ENCODE data around the gene B4GALT4.

The B4GALT4 gene

DNA sequence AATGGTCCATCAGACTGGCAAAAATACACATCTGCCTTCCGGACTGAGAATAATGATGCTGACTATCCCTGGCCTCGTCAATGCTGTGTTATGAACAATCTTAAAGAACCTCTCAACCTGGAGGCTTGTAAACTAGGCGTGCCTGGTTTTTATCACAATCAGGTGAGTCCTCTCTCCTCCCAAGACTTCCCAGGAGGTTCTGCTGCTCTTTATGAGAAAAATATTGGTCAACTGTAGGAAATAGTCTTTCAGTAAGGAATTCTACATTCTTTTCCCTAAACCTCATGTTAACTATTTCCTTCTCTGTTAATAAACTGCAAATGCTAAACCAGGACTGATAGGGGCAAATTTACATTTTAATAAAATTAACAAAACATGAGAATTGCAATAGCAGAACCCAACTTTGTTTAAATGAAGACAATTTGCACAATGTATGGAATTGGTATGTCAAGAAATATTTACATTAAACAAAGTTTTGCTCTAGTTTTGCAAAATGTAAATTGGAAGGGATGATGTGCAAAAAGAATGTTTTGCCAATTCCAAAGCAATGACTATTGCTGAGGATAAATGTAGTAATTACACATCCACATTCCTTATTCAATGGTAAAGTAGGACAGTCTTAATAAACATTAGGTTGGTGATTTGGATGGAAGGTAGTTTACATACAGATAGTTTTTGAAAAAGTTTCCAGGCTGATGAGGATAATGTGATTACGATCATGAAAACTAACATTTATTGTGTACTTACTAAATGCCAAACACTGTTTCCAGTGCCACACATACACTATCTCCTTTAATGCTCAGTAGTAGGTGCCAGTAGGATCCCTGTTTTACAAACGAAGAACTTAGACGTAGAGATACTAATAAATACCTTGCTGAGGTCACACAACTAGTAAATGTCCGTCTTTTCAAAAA, 46.2 kb downstream of the B4GALT4 start:
- TF ChIP-seq, protein P1, sequence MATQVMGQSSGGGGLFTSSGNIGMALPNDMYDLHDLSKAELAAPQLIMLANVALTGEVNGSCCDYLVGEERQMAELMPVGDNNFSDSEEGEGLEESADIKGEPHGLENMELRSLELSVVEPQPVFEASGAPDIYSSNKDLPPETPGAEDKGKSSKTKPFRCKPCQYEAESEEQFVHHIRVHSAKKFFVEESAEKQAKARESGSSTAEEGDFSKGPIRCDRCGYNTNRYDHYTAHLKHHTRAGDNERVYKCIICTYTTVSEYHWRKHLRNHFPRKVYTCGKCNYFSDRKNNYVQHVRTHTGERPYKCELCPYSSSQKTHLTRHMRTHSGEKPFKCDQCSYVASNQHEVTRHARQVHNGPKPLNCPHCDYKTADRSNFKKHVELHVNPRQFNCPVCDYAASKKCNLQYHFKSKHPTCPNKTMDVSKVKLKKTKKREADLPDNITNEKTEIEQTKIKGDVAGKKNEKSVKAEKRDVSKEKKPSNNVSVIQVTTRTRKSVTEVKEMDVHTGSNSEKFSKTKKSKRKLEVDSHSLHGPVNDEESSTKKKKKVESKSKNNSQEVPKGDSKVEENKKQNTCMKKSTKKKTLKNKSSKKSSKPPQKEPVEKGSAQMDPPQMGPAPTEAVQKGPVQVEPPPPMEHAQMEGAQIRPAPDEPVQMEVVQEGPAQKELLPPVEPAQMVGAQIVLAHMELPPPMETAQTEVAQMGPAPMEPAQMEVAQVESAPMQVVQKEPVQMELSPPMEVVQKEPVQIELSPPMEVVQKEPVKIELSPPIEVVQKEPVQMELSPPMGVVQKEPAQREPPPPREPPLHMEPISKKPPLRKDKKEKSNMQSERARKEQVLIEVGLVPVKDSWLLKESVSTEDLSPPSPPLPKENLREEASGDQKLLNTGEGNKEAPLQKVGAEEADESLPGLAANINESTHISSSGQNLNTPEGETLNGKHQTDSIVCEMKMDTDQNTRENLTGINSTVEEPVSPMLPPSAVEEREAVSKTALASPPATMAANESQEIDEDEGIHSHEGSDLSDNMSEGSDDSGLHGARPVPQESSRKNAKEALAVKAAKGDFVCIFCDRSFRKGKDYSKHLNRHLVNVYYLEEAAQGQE (IDR thresholded peaks at IDR 0.05; ENCODE audit: insufficient read depth in 1 of 2, low read depth in 2 of 2, low read length in 2 of 2), result no peak
- TF ChIP-seq POLR2AphosphoS5 (IDR thresholded peaks at IDR 0.05; ENCODE audit: low read depth, low read length) (no peak), TAF1 (IDR thresholded peaks at IDR 0.05; ENCODE audit: borderline replicate concordance, insufficient read depth, low read length) (no peak)

DNA sequence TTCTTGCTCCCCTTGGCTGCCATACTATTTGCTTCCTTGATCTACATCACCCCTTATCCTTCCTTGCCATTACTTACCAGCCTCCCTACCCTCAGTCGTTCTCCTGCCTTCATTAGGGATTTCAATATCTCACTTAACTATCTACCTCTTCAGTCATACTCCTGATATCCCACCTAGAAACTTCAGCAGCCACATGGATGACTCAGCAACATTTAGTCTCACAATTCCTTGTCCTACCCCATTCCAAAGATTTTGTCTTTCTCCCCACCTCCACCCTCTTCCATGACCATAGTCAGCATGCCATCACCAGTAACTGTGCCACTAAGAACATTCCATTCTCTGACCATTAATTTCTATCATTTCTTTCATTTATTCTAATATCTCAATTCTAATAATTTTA, 48.9 kb downstream of the B4GALT4 start:
- TF ChIP-seq SIN3A (IDR thresholded peaks at IDR 0.05; ENCODE audit: borderline replicate concordance, insufficient read depth, low read length), result no peak
- TF ChIP-seq POLR2AphosphoS5 (IDR thresholded peaks at IDR 0.05; ENCODE audit: low read depth, low read length), result no peak
- no peak for TF ChIP-seq TAF1 (IDR thresholded peaks at IDR 0.05; ENCODE audit: borderline replicate concordance, insufficient read depth, low read length)
- TF ChIP-seq, protein P1 (IDR thresholded peaks at IDR 0.05; ENCODE audit: insufficient read depth in 1 of 2, low read depth in 2 of 2, low read length in 2 of 2), result no peak
- no peak for TF ChIP-seq FOXP2 (optimal IDR thresholded peaks at IDR 0.05; ENCODE audit: borderline replicate concordance, extremely low read depth, extremely low read length, insufficient read depth)

DNA sequence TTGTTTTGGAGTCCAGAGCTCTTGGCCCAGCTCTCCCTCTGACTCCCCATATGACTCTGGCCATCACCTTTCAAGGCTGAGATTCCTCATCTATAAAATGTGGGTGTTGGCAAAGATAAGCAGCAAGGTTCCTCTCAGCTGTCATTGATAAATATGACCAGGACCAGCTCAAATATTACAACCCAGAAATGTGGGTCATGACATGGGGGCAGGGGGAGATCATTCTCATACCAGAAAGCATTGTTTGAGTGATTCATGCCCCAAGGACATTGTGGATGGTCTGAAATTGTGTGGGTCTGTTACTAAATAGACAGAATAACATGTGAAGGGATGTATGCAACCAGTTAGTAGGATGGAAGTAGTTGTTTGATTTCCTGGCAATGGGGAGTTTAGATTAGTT, 53.4 kb downstream of the B4GALT4 start:
- TF ChIP-seq FOXP2 (optimal IDR thresholded peaks at IDR 0.05; ENCODE audit: borderline replicate concordance, extremely low read depth, extremely low read length, insufficient read depth) (no peak), SIN3A (IDR thresholded peaks at IDR 0.05; ENCODE audit: borderline replicate concordance, insufficient read depth, low read length) (no peak), POLR2AphosphoS5 (IDR thresholded peaks at IDR 0.05; ENCODE audit: low read depth, low read length) (no peak), TAF1 (IDR thresholded peaks at IDR 0.05; ENCODE audit: borderline replicate concordance, insufficient read depth, low read length) (no peak)
- TF ChIP-seq, protein P1 (IDR thresholded peaks at IDR 0.05; ENCODE audit: insufficient read depth in 1 of 2, low read depth in 2 of 2, low read length in 2 of 2), result no peak

DNA sequence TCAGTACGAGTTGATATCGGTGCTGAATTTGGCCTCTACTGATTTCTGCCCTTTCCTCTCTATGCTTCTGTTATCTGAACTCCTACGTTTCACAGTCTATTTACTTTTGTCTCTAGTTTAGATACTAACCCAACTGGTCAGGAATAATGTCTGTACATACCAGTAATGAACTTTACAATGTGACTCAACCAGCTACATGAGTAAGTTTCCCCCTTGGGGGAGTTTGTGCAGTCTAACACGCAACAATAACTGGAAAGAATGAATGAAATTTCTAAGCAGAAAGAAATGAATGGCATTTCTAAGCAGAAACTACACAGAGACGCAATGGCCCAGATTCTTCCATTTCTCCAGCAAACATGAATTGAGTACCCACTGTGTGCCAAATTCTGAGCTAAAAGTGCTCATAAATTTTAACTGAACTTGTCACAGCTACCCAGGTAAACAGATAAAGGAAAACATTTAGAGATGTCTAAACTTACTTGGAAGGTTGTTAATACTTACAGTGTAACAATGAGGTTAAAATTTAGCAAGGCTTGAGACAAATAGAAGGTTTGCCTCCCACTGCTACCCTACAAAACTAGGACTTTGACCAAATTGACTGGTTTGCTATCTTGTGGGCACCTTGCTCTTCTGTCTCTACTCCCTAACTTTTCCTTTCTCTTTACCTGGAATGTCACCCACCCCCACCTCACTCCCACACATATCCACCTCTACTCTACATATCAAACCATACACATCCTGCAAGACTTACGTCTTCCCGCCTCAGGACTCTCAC, 55.7 kb downstream of the B4GALT4 start:
- TF ChIP-seq SIN3A (IDR thresholded peaks at IDR 0.05; ENCODE audit: borderline replicate concordance, insufficient read depth, low read length), result no peak
- TF ChIP-seq POLR2AphosphoS5 (IDR thresholded peaks at IDR 0.05; ENCODE audit: low read depth, low read length), result no peak
- TF ChIP-seq, protein P1 (IDR thresholded peaks at IDR 0.05; ENCODE audit: insufficient read depth in 1 of 2, low read depth in 2 of 2, low read length in 2 of 2), result no peak
- TF ChIP-seq TAF1 (IDR thresholded peaks at IDR 0.05; ENCODE audit: borderline replicate concordance, insufficient read depth, low read length), result no peak
- TF ChIP-seq FOXP2 (optimal IDR thresholded peaks at IDR 0.05; ENCODE audit: borderline replicate concordance, extremely low read depth, extremely low read length, insufficient read depth), result no peak

Measured in PFSK-1 (cell line).